ENCODE data around the gene C6orf62.
A peak's percentile ranks its signal among the peaks of the same experiment; 100 is the strongest.
"Not testable (repeated sequence)": the region's sequence is repeated elsewhere in the genome, so short reads cannot be mapped to it uniquely, and the experiment has no call there.

The C6orf62 gene

GRCh38 chr6:24695635-24696034 lies 23.3 kb downstream of the C6orf62 start:
- DNase-seq = not testable (repeated sequence)

DNA sequence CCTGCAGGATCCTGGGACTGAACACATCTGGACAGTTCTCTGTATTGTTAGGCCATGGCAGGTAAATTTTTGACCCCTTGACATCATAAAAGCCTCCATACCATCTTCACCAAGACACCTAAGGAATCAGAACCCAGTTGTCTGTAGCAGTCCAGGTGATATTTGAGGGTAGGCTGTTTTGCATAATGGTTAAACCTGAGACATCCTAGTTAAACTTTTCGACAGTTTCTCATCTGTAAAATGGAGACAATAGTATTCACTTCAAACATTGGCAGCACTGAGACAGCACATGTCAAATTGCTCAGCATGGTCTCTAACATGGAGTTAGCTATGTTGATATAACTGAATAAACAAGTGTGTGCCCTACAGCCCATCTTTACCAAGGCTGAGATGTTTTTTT lies 24.8 kb downstream of the C6orf62 start:
- no peak for DNase-seq

GRCh38 chr6:24692848-24693592 lies 25.9 kb downstream of the C6orf62 start:
- no peak for DNase-seq

GRCh38 chr6:24692415-24692814 lies 26.5 kb downstream of the C6orf62 start:
- no peak for DNase-seq

DNA sequence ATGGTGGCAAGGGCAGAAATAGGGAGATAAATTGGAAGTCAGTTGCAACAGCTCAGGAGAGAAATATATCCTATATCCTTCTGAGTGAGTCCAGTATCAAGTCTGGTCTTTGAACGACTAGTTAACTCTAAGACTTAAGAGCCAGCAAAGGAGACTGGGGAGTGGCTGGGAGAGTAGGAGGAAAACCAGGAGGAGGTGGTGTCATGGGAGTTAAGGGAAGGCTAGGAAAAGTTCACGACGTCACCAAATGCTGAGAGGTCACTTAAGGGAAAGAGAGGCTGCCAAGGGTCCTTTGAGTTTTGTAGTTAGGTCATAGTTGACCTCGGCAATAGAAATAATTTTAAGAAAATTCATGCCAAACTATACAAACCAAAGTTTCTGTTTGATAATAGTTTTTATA lies 27.0 kb downstream of the C6orf62 start:
- no peak for DNase-seq

GRCh38 chr6:24691550-24691949 lies 27.4 kb downstream of the C6orf62 start:
- DNase-seq = no peak

GRCh38 chr6:24690593-24690992 lies 28.4 kb downstream of the C6orf62 start:
- DNase-seq = no peak

- no peak for DNase-seq
Observed at GRCh38 chr6:24689964-24690363, 29.0 kb downstream of the C6orf62 start.

GRCh38 chr6:24686946-24687345 lies 32.0 kb downstream of the C6orf62 start:
- no peak for DNase-seq

GRCh38 chr6:24686408-24686807 lies 32.5 kb downstream of the C6orf62 start:
- DNase-seq = no peak

DNA sequence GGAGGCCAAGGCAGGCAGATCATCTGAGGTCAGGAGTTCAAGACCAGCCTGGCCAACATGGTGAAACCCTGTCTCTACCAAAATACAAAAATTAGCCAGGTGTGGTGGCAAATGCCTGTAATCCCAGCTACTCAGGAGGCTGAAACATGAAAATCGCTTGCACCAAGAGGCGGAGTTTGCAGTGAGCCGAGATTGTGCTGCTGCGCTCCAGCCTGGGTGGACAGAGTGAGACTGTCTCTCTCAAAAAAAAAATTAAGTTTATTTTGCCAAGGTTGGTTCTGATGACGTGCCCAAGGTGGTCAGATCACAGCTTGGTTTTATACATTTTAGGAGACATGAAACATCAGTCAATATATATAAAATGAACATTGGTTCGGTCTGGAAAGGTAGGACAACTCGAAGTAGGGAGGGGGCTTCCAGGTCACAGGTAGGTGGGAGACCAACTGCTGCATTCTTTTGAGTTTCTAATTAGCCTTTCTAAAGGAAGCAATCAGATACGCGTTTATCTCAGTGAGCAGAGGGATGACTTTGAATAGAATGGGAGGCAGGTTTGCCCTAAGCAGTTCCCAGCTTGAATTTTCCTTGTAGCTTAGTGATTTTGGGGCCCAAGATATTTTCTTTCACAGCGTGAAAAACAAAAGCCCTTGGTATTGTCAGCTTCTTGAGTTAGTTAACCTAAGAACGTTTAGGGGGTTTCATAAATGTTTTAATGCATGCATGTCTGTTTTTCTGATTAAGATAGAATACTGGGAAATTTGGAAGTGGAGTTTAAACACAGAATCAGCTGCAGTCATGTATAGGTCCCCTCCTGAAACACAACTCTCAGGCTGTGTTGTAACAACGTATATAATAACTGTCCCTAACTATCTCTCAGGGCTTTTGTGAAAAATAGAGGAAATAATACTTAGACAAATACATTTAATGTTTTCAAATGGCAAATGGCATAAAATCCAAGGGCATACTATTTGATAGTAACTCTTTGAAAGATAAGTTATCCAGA lies 35.4 kb downstream of the C6orf62 start:
- no peak for DNase-seq

GRCh38 chr6:24680582-24680981 lies 38.4 kb downstream of the C6orf62 start:
- DNase-seq = no peak

DNA sequence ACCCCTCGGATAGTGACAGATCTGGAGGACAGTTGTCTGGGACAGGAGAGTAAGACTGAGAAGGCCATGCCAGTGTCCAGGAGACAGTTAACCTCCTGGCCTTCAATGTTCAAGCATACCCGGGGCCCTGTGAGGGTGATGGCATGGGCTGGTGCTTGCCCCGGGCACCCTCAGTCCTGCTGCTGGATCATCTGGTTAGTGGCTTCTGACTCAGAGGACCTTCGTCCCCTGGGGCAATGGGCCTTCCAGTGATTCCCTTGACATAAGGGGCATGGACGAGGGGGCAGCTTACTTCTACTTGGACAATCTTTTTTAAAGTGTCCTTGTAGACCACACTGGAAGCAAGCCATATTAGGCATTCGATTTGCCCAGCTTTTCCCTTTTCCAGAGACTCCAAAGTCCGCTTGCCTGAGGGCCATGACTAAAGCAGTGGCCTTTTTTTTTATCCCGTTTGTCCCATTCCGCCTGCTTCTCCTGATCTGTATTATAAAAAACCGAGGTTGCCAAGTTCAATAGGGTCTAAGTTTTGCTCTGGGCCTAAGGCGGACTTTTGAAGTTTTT lies 40.1 kb downstream of the C6orf62 start:
- DNase-seq = not testable (repeated sequence)

GRCh38 chr6:24673625-24674024 lies 45.3 kb downstream of the C6orf62 start:
- DNase-seq = no peak

DNA sequence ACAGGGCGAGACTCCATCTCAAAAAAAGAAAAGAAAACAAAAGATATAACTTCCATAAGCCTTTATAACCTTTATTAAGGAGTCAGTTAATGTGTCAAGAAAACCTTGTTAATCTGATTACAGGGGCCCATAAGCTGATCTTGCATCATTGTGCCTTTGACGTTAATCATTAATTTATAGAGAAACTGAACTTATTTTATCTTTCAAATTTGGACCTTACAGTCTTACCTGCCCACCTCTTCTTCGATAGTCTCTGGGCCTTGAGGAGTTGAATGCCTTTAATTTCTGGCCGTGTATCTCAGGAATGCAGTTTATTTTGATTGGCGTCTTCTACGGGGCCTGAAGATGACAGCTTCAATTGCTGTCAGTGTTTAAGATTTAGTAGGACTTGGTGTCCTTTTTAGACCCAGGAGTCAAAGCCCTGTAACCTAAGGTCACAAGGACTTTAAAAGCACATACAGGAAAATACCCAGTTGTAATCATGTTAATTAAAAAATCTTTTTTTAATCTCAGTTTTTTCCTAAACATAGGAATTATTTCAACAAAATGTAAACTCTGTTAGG lies 46.3 kb downstream of the C6orf62 start:
- DNase-seq = no peak

GRCh38 chr6:24671077-24671476 lies 47.9 kb downstream of the C6orf62 start:
- not testable (repeated sequence) for DNase-seq

DNA sequence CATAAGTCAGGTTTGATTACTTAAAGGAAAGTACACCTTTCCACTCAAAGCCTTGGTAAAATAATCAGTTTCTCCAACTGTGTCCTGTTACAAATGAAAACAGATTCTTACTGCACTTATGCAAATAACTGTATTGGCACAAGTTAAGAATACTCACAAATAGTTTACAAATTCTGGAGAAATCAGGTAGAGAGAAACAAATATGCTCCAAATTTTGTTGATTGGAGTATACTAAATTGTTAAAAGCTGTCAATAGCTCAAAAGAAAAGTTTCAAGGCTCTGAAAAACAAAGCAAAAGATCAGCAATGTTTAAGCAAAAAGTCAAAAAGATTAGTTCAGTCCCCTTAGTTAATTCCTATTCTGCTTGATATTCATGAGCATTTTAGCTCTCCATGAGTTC lies 48.5 kb downstream of the C6orf62 start:
- DNase-seq = not testable (repeated sequence)

DNA sequence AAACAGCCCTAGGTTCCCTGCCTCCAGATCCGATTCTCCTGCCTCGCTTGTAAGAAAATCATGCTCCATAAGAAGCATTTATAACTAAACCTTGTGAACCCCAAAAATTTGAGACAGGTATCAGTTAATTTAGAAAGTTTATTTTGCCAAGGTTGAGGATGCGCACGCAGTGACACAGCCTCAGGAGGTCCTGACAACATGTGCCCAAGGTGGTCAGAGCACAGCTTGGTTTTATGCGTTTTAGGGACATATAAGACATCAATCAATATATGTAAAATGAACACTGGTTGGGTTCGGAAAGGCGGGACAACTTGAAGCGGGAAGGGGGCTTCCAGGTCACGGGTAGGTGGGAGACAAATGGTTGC lies 50.0 kb downstream of the C6orf62 start:
- DNase-seq = no peak

DNA sequence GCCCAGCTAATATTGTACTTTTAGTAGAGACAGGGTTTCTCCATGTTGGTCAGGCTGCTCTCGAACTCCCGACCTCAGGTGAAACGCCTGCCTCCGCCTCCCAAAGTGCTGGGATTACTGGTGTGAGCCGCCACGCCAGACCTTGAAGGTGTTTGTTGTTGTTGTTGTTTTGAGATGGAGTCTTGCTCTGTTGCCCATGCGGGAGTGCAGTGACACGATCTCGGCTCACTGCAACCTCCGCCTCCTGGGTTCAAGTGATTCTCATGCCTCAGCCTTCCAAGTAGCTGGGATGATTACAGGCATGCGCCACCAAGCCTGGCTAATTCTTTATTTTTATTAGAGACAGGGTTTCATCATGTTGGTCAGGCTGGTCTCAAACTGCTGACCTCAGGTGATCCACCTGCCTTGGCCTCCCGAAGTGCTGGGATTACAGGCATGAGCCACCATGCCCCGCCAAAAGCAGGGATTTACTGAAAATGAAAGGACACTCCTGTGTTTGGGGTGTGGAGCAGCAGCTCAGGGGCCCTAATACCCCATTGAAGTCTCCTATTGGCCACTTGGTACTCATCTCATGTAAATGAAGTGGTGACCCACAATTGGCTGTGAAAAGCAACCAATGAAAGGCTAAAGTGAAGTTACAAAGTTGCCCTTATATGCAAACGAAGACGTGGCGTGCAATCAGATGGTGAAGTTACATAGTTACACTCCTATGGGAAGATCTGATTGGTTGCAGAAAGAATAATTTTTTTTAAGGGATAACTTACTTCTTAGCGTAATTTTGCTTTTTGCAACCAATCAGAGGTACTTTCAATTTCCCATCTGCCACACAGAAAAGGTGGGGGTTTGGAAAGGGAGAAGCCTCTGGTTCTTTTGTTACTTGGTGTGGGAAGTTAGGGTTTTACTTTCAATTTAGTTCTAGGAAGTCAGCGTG lies 50.6 kb downstream of the C6orf62 start:
- not testable (repeated sequence) for DNase-seq

DNA sequence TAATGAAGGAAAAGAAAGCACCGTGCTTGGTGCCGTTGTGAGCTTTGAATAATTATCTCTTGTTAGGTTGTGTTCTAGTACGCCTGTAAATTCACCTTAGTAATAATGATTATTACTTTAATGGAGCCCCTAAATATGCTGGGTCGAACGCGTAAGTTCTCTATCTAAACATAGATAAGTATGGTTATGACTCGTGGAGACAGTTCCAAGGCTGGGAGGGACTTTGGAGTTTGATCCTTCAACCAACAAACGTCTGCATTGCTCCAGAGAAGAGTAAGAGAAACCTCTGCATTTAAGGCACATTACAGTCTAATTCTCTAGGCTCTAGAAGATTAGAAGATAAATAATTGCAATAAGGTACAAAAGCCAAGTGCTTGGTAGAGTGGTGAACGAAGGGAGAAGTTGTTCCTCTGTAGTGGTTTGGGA lies 51.6 kb downstream of the C6orf62 start:
- no peak for DNase-seq

GRCh38 chr6:24666641-24667377 lies 52.1 kb downstream of the C6orf62 start, which contains the start of the genes ACOT13 and TDP2:
TSS of gene ACOT13 (plus strand) at chr6:24667077. CDS start at chr6:24667264, 187 bp downstream.
TSS of gene TDP2 (minus strand) at chr6:24666899. CDS start at chr6:24666862, 37 bp downstream.
- DNase-seq = peak; percentile 96
